Nephron progenitor cell (in vitro differentiated cells): ENCODE measurements around the gene PLCL1.

Experiments used
- DNase-seq: peaks from one replicate; pipeline ENCODE4 v3.0.0; 2021
- H3K27ac Mint-ChIP-seq: 2 replicates; pipeline ENCODE4 v1.8.0; 2021; ENCODE audit warnings: mild to moderate bottlenecking, moderate library complexity, mixed read lengths
- H3K27me3 Mint-ChIP-seq: 2 replicates; pipeline ENCODE4 v1.8.0; 2021; ENCODE audit warnings: mild to moderate bottlenecking, low read depth, mixed read lengths; ENCODE audit not compliant: poor library complexity
- H3K36me3 Mint-ChIP-seq: 2 replicates; pipeline ENCODE4 v1.8.0; 2021; ENCODE audit warnings: low read depth, mixed read lengths
- H3K4me1 Mint-ChIP-seq: 2 replicates; pipeline ENCODE4 v1.8.0; 2021; ENCODE audit warnings: mixed read lengths
- H3K4me3 Mint-ChIP-seq: 2 replicates; pipeline ENCODE4 v1.8.0; 2021; ENCODE audit warnings: mild to moderate bottlenecking, moderate library complexity, mixed read lengths
- H3K9me3 Mint-ChIP-seq: 2 replicates; pipeline ENCODE4 v1.8.0; 2021; ENCODE audit warnings: mild to moderate bottlenecking, moderate library complexity, mixed read lengths
- TF ChIP-seq, protein P1 (sequence below): fragments of 200-600 bp; sonication (generic); IDR thresholded peaks from 2 replicates; pipeline ENCODE4 v1.5.0; 2021; ENCODE audit warnings: antibody characterized with exemption

The PLCL1 gene

GRCh38 chr2:198000417-198000816 is 196.0 kb downstream of the PLCL1 start:
- Mint-ChIP-seq H3K4me1 (peaks cover 5% of the 10 kb centered on the region), H3K9me3 (no peaks in the 10 kb centered on the region), H3K4me3 (no peak overlapping the region), H3K27ac (no peak overlapping the region), H3K36me3 (no peaks in the 10 kb centered on the region), H3K27me3 (peaks cover 10% of the 10 kb centered on the region)
- no peak for DNase-seq
- TF ChIP-seq, protein P1, sequence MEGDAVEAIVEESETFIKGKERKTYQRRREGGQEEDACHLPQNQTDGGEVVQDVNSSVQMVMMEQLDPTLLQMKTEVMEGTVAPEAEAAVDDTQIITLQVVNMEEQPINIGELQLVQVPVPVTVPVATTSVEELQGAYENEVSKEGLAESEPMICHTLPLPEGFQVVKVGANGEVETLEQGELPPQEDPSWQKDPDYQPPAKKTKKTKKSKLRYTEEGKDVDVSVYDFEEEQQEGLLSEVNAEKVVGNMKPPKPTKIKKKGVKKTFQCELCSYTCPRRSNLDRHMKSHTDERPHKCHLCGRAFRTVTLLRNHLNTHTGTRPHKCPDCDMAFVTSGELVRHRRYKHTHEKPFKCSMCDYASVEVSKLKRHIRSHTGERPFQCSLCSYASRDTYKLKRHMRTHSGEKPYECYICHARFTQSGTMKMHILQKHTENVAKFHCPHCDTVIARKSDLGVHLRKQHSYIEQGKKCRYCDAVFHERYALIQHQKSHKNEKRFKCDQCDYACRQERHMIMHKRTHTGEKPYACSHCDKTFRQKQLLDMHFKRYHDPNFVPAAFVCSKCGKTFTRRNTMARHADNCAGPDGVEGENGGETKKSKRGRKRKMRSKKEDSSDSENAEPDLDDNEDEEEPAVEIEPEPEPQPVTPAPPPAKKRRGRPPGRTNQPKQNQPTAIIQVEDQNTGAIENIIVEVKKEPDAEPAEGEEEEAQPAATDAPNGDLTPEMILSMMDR = no peak

DNA sequence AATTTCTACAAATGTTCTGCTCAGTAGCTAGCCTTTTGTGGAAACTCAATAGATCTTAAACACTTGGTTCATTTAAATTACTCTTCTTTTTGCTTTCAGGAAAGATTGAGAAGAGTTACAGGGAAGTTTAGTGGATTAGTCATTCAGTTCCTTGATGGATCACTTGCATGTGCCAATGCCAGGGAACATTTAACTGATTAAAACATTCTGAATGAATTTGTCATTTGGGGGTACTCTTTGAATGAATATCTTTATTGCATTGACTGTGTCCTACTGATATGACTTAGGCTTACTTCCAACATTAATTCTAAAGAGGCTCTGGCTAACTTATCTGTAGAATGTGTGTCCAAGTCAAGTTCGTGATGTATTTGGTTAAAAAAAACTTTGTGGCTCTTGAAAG is 199.8 kb downstream of the PLCL1 start:
- H3K27ac Mint-ChIP-seq = no peak overlapping the region
- no peaks in the 10 kb centered on the region for H3K4me1 Mint-ChIP-seq
- H3K36me3 Mint-ChIP-seq = no peaks in the 10 kb centered on the region
- TF ChIP-seq, protein P1 = no peak
- DNase-seq = no peak
- H3K4me3 Mint-ChIP-seq = no peak overlapping the region
- H3K27me3 Mint-ChIP-seq = peaks cover 5% of the 10 kb centered on the region
- H3K9me3 Mint-ChIP-seq = no peaks in the 10 kb centered on the region

DNA sequence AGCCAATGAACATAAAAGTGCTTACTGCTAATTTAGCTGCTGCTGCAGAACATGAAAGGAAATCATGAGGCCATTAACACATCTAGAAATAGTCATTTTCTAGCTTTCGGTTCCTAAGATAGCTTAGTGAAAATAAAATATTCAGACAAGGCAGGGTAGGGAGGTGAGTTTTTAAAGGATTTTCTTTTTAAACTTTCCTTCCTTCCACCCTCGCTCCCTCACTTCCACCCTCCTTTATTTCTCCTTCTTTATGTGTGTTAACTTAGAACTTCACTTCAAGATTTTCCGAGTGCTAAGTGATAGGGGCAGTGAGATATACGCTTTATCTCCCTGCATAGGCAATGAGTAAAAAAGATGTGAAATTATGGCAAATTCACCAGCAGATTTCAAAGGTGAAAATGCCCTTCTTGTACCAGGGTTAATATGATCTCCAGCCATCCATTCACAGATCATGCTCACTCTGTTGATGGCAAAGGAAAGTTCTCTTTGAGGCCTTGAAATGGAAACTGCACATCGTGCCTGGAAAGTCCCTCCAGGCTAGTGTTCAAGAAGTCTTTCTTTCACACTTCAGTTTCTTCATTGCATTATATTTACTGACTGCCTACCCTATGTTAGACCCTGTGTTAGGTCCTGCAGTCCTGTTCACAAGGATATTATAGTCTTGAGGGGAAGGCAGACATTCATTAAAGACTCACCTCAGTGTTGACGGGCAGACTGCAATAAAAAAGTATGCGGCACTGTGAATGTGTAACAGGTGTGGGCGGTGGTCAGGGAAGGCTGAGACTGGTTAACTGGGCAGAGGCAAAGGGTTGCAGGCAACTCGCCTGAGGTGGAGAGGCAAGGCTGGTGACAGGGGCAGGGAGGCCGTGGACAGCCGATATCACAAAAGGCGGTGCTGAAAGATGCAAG is 200.8 kb downstream of the PLCL1 start:
- Mint-ChIP-seq H3K9me3 (no peaks in the 10 kb centered on the region), H3K36me3 (no peaks in the 10 kb centered on the region), H3K27me3 (peaks cover 5% of the 10 kb centered on the region), H3K4me3 (no peak overlapping the region), H3K4me1 (no peaks in the 10 kb centered on the region), H3K27ac (no peak overlapping the region)
- DNase-seq = no peak
- TF ChIP-seq, protein P1 = no peak

GRCh38 chr2:198006733-198007132 is 202.3 kb downstream of the PLCL1 start:
- Mint-ChIP-seq H3K27me3 (peaks cover 5% of the 10 kb centered on the region), H3K4me1 (no peaks in the 10 kb centered on the region), H3K27ac (no peak overlapping the region), H3K4me3 (no peak overlapping the region), H3K36me3 (no peaks in the 10 kb centered on the region), H3K9me3 (peaks cover 6% of the 10 kb centered on the region)
- no peak for DNase-seq
- TF ChIP-seq, protein P1 = no peak

DNA sequence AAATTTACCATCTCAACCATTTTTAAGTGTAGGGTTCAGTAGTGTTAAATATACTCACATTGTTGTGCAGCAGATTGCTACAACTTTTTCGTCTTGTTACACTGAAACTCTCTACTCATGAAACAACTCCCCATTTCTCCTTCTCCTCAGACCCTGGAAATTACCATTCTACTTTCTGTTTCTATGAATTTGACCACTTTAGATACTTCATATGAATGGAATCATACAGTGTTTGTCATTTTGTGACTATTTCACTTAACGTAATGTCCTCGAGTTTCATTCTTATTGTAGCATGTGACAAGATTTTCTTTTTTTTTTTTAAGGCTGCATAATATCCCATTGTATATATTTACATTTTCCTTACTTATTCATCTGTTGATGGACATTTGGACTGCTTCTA is 203.8 kb downstream of the PLCL1 start:
- no peak overlapping the region for H3K27ac Mint-ChIP-seq
- no peaks in the 10 kb centered on the region for H3K4me1 Mint-ChIP-seq
- TF ChIP-seq, protein P1 = no peak
- DNase-seq = no peak
- H3K36me3 Mint-ChIP-seq = no peaks in the 10 kb centered on the region
- peaks cover 12% of the 10 kb centered on the region for H3K9me3 Mint-ChIP-seq
- H3K4me3 Mint-ChIP-seq = no peak overlapping the region
- no peaks in the 10 kb centered on the region for H3K27me3 Mint-ChIP-seq

DNA sequence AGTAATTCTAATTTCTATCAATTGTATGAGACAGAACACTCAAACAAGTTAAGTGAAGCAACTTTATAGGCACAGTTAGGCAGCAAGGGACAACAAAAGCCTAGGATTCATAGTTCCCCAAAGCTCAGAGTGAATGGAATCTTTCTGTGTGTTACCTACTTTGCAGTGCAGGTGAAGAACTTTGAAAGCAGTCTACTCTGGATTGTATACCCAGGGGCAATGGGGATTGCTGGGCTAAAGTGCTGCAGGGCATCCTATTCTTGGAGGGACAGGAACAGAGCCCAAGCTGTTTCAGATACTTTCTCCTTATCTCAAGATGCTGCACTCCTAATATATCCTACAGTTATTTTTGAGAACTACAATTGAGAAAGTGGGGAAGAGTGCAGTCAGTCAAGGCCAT is 207.6 kb downstream of the PLCL1 start:
- H3K4me3 Mint-ChIP-seq = no peak overlapping the region

More for the DNA sequence above, 207.6 kb downstream of the PLCL1 start:
- H3K27me3 Mint-ChIP-seq = no peaks in the 10 kb centered on the region
- no peak overlapping the region for H3K27ac Mint-ChIP-seq
- peaks cover 12% of the 10 kb centered on the region for H3K9me3 Mint-ChIP-seq
- TF ChIP-seq, protein P1 = no peak
- DNase-seq = no peak
- no peaks in the 10 kb centered on the region for H3K36me3 Mint-ChIP-seq
- H3K4me1 Mint-ChIP-seq = peaks cover 9% of the 10 kb centered on the region
